SK-N-MC (cell line): ENCODE measurements around the gene PDLIM5.

Source experiments
- EZH2 ChIP-seq: fragments of 200-600 bp; sonication (generic); IDR thresholded peaks from one replicate; pipeline ENCODE4 v1.6.1; 2017; ENCODE audit warnings: antibody characterized with exemption
- FOXP2 ChIP-seq: optimal IDR thresholded peaks from 2 replicates; pipeline ENCODE3; 2011; ENCODE audit warnings: mild to moderate bottlenecking, moderate library complexity; ENCODE audit not compliant: insufficient read depth; ENCODE audit errors: extremely low read length, control extremely low read depth
- POLR2AphosphoS5 ChIP-seq: IDR thresholded peaks from 2 replicates; pipeline ENCODE4 v1.6.1; 2012; ENCODE audit warnings: mild to moderate bottlenecking, low read depth, low read length, borderline replicate concordance

GRCh38 chr4:94561249-94562024 is 109.7 kb downstream of the PDLIM5 start:
- no peak for TF ChIP-seq EZH2
- TF ChIP-seq POLR2AphosphoS5 = no peak
- no peak for TF ChIP-seq FOXP2
